ENCODE measurements around the gene RND2.

Gene RND2

GRCh38 chr17:43070257-43070656, 45.2 kb downstream of the RND2 start:
- no peak overlapping the region for H3K4me3 ChIP-seq (ENCODE audit: low read length)
- TF ChIP-seq CTCF (conservative IDR thresholded peaks at IDR 0.05; ENCODE audit: low read depth, low read length): no peak
- DNase-seq (ENCODE audit: low read depth): no peak

DNA sequence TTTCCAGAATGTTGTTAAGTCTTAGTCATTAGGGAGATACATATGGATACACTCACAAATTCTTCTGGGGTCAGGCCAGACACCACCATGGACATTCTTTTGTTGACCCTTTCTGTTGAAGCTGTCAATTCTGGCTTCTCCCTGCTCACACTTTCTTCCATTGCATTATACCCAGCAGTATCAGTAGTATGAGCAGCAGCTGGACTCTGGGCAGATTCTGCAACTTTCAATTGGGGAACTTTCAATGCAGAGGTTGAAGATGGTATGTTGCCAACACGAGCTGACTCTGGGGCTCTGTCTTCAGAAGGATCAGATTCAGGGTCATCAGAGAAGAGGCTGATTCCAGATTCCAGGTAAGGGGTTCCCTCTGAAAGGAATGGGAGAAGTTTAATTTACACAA, 45.8 kb downstream of the RND2 start:
- H3K4me3 ChIP-seq (ENCODE audit: low read length): no peak overlapping the region

DNA sequence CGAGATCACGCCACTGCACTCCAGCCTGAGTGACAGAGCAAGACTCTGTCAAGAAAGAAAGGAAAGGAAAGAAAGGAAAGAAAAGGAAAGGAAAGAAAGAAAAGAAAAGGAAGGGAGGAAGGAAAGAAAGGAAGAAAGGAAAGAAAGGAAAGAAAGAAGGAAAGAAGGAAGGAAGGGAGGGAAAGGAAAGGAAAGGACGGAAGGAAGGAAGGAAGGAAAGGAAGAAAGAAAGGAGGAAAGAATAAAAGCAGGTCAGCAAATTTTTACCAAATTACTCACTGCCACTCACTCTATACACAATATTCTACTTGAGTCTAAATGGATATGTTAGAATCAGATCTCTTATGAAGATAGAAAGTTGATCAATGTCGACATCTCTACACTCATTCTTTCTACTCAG, 49.8 kb downstream of the RND2 start:
- no peak overlapping the region for H3K4me3 ChIP-seq (ENCODE audit: low read length)
- no peak for TF ChIP-seq CTCF (conservative IDR thresholded peaks at IDR 0.05; ENCODE audit: low read depth, low read length)
- DNase-seq (ENCODE audit: low read depth): no peak

More for the DNA sequence above, 45.8 kb downstream of the RND2 start:
- TF ChIP-seq CTCF (conservative IDR thresholded peaks at IDR 0.05; ENCODE audit: low read depth, low read length): no peak
- no peak for DNase-seq (ENCODE audit: low read depth)

- no peak for DNase-seq (ENCODE audit: low read depth)
- H3K4me3 ChIP-seq (ENCODE audit: low read length): no peak overlapping the region
- TF ChIP-seq CTCF (conservative IDR thresholded peaks at IDR 0.05; ENCODE audit: low read depth, low read length): no peak
These were observed 54.7 kb downstream of the RND2 start for GRCh38 chr17:43079641-43080302.

Measured in retinal pigment epithelial cell (primary cell).